Measurements from ENCODE around the gene FTO. TPM values are rescaled to one million over a fixed set of nuclear protein-coding genes. Genes with fewer than 3 reads are reported as not detected.

FTO gene
- total and polyA plus RNA-seq, 2 experiments from 2014 or later = 46.8 to 77.7 TPM

- H3K4me1 ChIP-seq (ENCODE audit: insufficient read depth) = peaks cover 11% of the 10 kb centered on the region
- no peaks in the 10 kb centered on the region for H3K9me2 ChIP-seq (replicated peaks; ENCODE audit: insufficient read depth)
- no peak overlapping the region for H2AFZ ChIP-seq
- no peaks in the 10 kb centered on the region for H3K79me2 ChIP-seq
- H4K20me1 ChIP-seq (ENCODE audit: insufficient read depth, poor library complexity, severe bottlenecking) = no peaks in the 10 kb centered on the region
- no peak overlapping the region for H3K27ac ChIP-seq
- no peak overlapping the region for H3K4me3 ChIP-seq
- H3K4me2 ChIP-seq = no peak overlapping the region
- no peaks in the 10 kb centered on the region for H3K36me3 ChIP-seq (replicated peaks; ENCODE audit: insufficient read depth, low read depth)
- H3K9me3 ChIP-seq (ENCODE audit: low read depth) = no peaks in the 10 kb centered on the region
- no peaks in the 10 kb centered on the region for H3K27me3 ChIP-seq
- 65% methylated on average over 10 of the region's 10 CpGs for WGBS (ENCODE audit: low lambda C conversion rate, missing lambda C conversion rate)
- TF ChIP-seq EZH2 (IDR thresholded peaks at IDR 0.05; ENCODE audit: borderline replicate concordance) = no peak
- TF ChIP-seq EZH2phosphoT487 (IDR thresholded peaks at IDR 0.05; ENCODE audit: low read depth, severe bottlenecking, unreplicated experiment) = no peak
- no peak for TF ChIP-seq CTCF (IDR thresholded peaks at IDR 0.05; ENCODE audit: poor library complexity)
- no peak for DNase-seq (ENCODE audit: low spot score)
These were observed 254.5 kb downstream of the FTO start for GRCh38 chr16:53958341-53958880.

- Histone ChIP-seq H3K9me3 (ENCODE audit: low read depth) (no peaks in the 10 kb centered on the region), H3K27ac (no peak overlapping the region), H3K4me2 (no peak overlapping the region), H3K79me2 (no peaks in the 10 kb centered on the region), H3K27me3 (no peaks in the 10 kb centered on the region), H3K36me3 (replicated peaks; ENCODE audit: insufficient read depth, low read depth) (no peaks in the 10 kb centered on the region), H3K9me2 (replicated peaks; ENCODE audit: insufficient read depth) (no peaks in the 10 kb centered on the region), H3K4me1 (ENCODE audit: insufficient read depth) (peaks cover 11% of the 10 kb centered on the region), H4K20me1 (ENCODE audit: insufficient read depth, poor library complexity, severe bottlenecking) (no peaks in the 10 kb centered on the region), H3K4me3 (no peak overlapping the region), H2AFZ (no peak overlapping the region)
- no peak for DNase-seq (ENCODE audit: low spot score)
- WGBS (ENCODE audit: low lambda C conversion rate, missing lambda C conversion rate) = 69% methylated on average over 7 of the region's 7 CpGs
- TF ChIP-seq EZH2 (IDR thresholded peaks at IDR 0.05; ENCODE audit: borderline replicate concordance) (no peak), CTCF (IDR thresholded peaks at IDR 0.05; ENCODE audit: poor library complexity) (no peak), EZH2phosphoT487 (IDR thresholded peaks at IDR 0.05; ENCODE audit: low read depth, severe bottlenecking, unreplicated experiment) (no peak)
These were observed 256.3 kb downstream of the FTO start for GRCh38 chr16:53960050-53960812.

- H2AFZ ChIP-seq = no peak overlapping the region
- no peaks in the 10 kb centered on the region for H3K36me3 ChIP-seq (replicated peaks; ENCODE audit: insufficient read depth, low read depth)
- TF ChIP-seq EZH2 (IDR thresholded peaks at IDR 0.05; ENCODE audit: borderline replicate concordance) = no peak
- no peak for TF ChIP-seq CTCF (IDR thresholded peaks at IDR 0.05; ENCODE audit: poor library complexity)
- TF ChIP-seq EZH2phosphoT487 (IDR thresholded peaks at IDR 0.05; ENCODE audit: low read depth, severe bottlenecking, unreplicated experiment) = no peak
- H3K27me3 ChIP-seq = no peaks in the 10 kb centered on the region
- WGBS (ENCODE audit: low lambda C conversion rate, missing lambda C conversion rate) = 39% methylated on average over 6 of the region's 6 CpGs
- no peaks in the 10 kb centered on the region for H3K9me3 ChIP-seq (ENCODE audit: low read depth)
- no peaks in the 10 kb centered on the region for H4K20me1 ChIP-seq (ENCODE audit: insufficient read depth, poor library complexity, severe bottlenecking)
- no peak overlapping the region for H3K4me2 ChIP-seq
- no peaks in the 10 kb centered on the region for H3K79me2 ChIP-seq
- no peak overlapping the region for H3K4me3 ChIP-seq
- peak; percentile 13 for DNase-seq (ENCODE audit: low spot score)
- peaks cover 11% of the 10 kb centered on the region for H3K4me1 ChIP-seq (ENCODE audit: insufficient read depth)
- H3K9me2 ChIP-seq (replicated peaks; ENCODE audit: insufficient read depth) = no peaks in the 10 kb centered on the region
- no peak overlapping the region for H3K27ac ChIP-seq
These were observed 257.1 kb downstream of the FTO start for GRCh38 chr16:53960954-53961616.

Data from hepatocyte (in vitro differentiated cells).